GM18861 (cell line): ENCODE data around the gene ALDH8A1.
"Not testable (repeated sequence)": the region's sequence is repeated elsewhere in the genome, so short reads cannot be mapped to it uniquely, and the experiment has no call there.

Source experiments
- ATAC-seq: cut with Tn5 transposase; IDR thresholded peaks from one replicate; pipeline ENCODE4 v1.9.1; 2021; ENCODE audit not compliant: unreplicated experiment

ALDH8A1 gene

DNA sequence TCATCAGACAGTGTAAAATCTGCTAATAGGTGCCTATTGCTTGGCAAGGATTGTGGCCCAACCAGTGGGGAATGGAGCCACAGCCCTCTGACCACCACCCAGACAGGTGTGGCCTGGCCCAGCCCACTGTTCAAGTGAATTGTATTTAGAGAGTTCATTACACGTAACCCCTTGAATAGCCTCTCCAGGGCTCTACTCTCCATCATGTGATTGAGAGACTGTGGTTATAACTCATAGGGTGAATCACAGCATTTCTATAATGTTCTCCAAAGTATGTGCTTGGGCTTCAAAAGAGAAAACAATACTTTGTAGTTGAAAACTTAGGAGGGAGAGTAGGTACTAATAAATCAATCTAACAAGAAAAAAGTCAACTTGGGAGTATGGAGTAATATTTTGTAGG, 38.4 kb downstream of the ALDH8A1 start:
- ATAC-seq, result no peak

DNA sequence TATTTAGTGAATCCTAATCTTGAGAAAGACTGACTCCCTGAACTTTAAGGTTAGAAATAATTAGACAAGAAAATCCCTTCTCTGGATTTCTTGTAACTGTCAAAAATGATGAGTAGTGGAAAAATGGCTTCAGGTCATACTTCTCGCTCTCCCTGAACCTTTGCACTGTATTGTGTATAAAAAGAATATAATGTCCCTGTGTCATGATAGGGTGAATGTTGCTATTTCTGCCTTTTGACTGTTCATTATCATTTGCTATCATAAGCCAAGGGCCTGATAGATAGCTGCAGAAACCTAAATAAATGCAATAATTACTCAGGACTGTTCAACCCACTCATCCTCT, 39.3 kb downstream of the ALDH8A1 start:
- ATAC-seq, result no peak

DNA sequence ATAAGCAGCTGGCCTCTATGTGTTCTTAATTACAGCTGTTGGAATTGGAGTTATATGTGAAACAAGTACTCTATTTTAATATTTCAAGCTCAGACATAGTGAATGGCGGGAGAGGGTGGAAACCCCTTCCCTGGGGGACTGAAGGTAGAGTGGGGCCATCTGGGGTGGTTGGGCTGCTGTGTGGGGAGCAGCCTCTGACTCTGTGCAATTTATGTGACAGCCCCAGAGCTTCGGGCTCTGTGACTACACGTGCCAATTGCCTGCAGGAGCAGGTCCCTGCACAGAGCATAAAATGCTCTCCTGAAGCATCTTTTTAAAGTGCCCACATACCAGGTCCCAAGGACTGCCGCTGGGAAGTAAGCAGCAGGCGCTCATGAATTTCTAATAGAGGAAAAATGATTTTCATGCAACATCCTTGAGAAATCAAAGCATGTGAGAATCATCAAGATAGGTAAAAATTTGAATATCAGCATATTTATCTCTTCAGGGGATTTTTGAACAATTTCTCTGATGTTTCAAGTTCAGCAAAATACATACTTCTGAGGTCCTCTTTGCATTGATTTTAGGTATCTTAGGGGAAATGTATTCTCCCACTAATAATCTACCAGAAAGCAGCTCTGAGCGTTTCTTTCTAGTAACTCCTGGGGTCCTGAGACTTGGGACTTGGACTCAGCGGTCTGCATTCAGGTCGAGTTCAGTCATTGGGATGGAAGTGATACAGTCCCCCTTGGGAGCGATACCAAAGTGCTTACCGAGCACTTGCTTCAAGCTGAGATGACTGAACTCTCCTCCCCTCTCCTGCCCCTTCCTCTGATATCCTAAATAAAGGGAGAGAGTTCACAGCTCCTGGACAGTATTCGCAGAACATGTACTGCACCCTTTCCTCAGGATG, 40.0 kb downstream of the ALDH8A1 start:
- no peak for ATAC-seq

DNA sequence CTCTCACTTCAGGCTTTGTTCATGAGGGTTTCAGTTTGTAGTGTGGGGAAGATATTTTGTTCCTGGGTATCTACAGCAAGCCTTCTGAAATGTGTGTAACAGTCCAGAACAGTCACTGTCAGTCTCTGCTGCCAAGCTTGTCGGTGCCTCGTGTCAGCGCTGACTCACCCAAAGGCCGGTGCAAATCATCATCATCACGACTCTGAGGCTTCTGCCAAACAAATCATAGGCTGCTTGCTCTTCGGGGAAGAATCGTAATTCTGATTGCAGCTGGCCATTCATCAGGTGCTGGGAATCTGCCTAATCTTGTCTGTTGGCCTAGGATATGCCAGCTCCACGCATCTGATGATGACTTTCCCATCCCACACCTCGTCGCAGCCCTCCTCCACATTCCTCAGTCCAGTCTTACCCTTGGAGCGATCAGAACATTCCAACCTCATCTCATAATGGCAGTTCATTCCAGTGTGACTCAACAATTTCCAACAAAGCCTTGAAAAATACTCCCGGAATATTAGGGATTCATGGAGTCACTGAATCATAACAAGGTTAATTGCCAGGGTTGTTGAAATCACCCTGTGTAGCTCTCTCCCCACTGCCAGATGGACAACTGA, 40.9 kb downstream of the ALDH8A1 start:
- ATAC-seq, result no peak

DNA sequence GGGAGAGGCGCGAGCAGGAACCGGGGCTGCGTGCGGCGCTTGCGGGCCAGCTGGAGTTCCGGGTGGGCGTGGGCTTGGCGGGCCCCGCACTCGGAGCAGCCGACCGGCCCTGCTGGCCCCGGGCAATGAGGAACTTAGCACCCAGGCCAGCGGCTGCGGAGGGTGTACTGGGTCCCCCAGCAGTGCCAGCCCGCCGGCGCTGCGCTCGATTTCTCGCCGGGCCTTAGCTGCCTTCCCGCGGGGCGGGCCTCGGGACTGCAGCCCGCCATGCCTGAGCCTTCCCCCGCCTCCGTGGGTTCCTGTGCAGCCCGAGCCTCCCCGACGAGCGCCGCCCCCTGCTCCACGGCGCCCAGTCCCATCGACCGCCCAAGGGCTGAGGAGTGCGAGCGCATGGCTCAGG, 45.2 kb downstream of the ALDH8A1 start:
- ATAC-seq, result not testable (repeated sequence)

DNA sequence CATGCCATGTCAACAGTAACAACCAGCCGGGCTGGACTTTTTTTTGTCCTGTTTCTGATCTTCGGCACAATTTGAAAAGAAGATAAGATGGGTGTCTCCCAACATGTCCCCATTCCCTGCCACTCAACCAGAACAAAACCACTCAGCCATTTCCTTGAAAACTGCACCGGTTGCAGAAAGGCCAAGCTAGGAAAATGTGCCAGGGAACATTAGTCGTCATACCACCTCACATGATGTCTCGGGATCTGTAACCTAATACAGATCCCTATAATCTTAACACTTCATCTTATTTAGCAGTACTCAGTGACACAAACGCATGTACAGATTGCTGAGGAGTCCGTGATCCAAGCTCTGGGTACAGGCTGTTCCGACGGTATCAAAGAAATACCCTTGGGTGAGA, 46.5 kb downstream of the ALDH8A1 start:
- no peak for ATAC-seq

DNA sequence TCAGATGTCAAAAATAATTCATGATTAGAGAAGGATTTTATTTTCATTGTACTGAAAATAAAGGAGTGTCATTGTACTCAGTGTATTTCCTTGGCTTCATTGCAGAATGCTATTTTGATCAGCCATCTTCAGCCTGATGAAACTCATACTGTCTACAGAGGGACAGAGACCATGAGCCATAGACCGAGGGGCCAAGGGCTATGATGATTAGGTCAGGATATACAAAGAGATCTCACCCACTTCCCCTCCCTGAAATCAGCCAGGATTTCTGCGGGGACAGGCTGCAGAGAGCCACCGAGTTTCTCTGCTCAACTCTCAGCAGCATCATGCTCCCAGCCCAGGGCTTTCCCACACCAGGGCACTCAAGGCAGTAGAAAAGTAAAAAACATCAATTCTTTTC, 47.0 kb downstream of the ALDH8A1 start:
- no peak for ATAC-seq

DNA sequence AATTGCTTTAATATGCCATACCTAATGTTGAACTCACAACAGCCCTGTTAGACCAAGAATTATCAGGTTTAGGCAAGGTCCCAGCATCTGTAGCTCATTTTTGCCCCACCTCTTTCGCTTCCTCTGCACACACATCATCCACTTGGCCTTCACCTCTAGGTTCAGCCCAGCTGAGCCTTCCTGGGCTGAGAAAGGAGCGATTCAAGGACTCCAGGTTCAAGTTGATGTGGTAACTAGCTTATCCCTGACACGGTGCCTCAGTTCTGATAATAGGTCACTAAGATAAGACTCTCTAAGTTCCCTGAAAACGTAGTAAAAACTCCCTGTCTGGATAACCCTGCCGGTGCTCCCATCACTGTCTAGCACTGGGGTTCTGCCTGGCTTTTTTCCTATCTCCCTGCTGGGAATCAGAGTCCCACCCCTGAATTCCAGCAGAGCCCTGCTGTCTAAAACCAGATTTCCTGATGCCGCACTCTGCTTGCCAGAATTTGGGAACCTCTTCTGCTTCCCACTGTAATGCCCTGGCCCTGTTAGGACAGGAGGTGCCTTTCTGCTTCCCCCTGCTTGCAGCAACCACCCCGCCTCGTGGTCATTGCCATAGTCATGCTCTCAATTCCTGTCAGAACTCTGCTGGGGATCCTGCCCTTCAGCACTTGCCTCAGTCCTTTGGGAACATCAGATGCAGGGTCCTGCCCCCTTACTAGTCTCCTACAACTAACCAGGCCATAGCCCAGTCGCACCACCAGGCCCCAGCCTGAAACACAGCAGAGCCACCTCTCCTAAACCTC, 47.6 kb downstream of the ALDH8A1 start:
- ATAC-seq, result no peak

DNA sequence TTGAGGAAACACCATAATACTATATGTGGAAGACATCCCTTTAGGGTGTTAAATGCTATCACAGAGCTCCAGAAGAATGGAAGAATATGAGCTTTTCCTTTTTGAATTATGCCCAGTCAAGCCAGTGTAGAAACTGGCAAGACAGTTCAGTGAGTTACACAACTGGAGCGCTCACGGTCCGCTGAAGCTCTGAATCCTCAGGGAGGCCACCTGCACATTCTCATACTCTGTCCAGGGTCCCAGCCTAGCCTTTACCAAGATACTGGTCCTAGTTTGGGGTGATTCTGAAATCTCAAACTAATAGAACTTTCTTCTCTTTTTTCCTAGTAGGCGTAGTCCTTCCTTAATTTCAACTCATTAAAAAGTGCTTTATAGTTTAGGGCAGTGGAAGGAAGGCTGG, 51.3 kb downstream of the ALDH8A1 start:
- ATAC-seq, result no peak

DNA sequence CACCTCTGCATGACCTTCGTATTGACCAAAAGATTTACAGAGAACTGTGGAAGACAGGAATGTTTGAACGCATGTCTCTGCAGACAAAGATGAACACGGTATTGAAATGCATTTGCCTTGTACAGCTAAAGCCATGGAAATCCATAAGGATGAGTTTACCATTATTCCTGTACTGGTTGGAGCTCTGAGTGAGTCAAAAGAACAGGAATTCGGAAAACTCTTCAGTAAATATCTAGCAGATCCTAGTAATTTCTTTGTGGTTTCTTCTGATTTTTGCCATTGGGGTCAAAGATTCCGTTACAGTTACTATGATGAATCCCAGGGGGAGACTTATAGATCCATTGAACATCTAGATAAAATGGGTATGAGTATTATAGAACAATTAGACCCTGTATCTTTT, 51.7 kb downstream of the ALDH8A1 start:
- ATAC-seq, result not testable (repeated sequence)

DNA sequence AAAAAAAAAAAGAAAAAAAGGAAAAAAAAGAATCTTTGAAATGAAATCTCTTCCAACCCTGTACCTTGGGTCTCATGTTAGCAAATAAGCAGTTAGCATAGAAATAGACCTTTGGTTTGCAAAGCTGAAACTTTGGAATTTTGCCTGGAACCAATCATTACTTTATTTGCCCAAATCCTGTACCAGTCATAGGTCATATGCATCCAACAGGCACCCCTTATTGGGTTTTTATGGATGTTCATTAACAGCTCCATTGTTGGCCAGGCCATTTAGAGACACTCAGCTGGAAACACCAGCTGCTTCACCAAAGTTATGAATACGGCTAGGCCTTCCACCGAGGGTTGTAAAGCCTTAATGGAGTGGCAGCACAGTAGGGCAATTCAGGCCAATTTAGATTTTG, 53.0 kb downstream of the ALDH8A1 start:
- ATAC-seq, result no peak

DNA sequence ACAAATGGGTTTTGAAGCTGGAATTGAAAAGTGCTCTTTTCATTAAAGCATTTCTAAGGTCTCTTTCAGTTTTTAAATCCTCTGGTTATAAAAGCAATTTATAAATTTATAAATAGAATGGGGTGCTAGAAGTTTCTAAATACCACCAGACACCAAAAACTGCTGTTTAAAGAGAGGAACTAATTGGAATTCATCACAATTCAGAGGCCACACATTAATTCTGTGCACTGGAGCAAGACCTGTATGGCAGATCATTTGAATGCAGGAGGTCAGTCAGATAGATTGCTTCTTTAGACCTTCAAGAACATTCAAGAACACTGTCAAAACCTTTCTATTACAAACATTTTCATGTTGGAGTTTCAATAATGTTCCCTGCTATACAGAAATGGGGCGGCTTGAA, 55.1 kb downstream of the ALDH8A1 start:
- no peak for ATAC-seq

DNA sequence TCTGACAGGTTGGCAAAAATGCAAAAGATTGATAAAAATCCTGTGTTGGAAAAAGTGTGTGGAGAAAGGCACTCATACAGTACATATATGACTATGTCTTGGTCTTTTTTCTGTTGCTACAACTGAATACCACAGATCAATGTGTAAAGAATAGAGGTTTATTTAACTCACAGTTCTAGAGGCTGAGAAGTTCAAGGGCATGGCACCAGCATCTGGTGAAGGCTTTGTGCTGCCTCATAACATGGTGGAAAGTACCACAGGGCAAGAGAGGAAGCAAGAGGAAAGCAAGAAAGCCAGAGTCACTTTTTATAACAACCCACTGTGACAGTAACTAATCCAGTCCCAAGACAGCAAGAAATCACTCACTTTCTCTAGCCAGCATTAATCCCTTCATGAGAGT, 57.5 kb downstream of the ALDH8A1 start:
- no peak for ATAC-seq

DNA sequence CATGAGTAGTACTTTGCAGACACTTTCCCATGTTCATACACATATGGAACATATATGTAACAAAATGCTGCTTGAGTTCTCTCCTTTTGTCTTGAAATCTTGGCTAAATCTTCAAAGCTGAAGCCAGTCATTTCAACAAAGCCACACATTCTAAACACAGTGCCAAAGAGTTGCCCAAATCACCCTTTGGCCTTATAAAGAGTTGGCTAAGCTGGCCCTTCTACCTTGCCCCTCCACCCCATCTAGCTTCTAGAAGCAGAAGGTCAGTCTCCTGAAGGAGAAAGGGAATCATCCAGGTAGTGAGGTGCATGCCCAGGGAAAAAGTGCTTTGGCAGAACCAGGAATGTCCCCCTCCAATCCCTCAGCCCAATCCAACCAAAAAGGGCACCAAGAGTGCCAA, 58.3 kb downstream of the ALDH8A1 start:
- ATAC-seq, result no peak

DNA sequence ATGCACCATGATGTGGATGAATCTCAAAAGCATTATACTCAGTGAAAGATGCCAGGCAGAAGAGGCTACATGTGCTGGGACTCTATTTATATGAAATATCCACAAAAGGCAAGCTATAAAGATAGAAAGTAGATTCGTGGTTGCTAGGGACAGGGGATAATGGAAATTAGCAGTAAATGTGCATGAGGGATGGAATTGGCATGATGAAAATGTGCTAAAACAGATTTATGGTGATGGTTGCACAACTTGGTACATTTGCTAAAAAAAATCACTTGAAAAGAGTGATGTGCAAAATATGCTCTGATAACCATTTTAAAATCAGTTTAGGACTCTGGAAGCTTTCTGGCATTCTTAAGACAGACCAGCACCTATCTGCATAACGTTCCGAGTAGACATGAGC, 61.6 kb downstream of the ALDH8A1 start:
- ATAC-seq, result no peak

DNA sequence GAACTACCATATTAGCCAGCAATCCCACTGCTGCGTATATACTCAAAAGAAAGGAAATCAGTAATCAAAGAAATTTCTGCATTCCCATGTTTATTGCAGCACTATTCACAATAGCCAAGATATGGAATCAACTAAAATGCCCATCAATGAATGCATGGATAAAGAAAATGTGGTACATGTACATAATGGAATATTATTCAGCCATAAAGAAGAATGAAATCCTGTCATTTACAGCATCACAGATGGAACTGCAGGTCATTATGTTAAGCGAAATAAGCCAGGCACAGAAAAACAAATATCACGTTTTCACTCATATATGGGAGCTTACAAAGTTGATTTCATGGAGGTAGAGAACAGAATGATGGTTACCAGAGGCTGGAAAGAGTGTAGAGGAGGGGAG, 65.1 kb downstream of the ALDH8A1 start:
- ATAC-seq, result no peak

DNA sequence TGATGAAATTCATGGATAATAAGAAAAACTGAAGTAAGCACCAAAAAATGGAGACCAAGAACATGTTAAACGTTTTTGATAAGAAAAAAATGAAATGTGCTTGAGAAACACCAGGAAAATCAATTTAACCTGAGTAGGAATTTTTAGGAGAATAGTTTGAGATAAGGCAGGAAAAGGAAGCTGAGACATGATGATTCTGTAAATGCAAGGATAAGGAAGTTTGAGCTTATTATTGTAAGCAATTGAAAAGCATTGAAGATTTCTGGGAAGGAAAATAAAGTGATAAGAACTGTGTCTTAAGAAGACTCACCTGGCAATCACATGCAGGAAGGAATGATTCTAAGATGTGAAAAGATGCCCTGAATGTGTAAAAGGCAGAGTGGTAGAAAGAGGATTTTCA, 66.6 kb downstream of the ALDH8A1 start:
- ATAC-seq, result no peak

DNA sequence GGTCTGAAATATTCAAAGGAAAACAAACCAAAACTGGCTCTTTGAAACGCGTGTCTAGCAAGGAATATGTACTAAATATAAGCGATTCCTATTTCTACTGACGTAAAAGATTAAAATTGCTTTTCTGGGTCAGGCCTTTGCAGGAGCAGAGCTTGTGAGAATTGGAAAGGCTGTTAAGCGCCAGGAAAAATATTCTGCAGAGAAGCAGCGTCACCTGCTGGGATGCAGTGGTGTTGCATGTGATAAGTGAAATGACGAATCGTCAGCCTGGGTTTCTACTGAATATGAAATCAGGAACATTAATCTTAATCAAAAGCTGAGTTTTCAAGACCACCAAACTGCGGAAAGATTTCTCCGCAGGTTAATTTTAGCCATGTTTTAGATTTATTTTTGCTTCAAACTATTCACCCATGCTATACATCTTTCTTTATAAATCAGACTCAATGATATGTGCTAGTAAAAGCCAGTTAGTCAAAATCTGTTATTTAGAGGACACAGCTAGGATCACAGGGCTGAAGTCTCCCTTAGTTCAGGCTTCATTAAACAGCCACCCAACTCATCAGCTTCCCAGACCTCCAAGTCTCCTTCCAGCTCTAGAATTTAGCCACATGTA, 67.4 kb downstream of the ALDH8A1 start:
- ATAC-seq, result peak; percentile 78

DNA sequence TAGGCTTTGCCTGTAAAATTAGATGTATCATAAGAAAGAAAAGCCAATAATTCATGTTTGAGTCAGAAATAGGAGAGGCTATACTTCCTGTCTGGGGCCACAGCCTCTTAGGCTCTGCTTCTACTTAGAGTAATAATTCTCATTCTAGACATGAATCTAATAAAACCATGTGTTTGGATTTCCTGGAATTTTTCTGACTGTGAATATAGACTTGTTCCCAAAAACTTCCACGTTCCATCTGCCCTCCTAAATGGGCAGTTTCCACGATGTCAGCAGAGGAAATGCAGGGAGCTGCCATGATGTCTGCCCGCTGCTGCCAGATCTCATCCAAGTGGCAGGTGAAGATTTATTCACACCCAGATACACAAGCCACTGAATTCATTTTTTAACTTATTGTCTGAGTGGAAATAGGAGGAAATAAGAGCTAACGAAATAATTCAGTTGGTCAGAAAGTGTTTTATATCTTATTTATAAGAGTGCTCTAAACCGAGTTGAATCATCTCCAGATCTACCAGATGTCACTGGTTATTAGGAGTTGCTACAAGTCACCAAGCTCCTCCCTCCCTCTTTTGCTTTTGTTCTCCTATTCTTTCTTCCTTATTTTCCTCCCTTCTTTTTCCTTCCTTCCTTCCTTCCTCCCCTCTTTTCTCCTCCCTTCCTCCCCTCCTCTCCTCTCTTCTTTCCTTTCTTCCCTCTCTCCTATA, 69.3 kb downstream of the ALDH8A1 start:
- no peak for ATAC-seq

DNA sequence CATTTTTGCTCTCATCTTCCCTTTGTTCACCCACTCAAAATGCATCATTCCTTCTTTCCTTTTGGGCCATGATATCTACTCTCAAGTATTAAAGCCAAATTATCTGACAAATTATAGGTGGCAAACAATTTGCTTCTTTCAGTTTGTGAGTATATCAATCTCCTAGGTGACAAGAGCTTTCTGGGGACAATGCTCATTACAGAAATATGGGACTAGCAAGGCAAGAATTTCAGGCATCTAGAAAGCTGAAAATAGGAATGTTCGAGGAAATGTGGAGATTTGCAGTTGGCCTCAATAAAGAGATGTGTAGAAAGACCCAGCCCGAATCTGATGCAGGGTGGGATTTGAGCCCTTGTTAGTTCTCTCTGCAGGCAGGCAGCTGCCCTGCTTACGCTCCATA, 71.8 kb downstream of the ALDH8A1 start:
- no peak for ATAC-seq

DNA sequence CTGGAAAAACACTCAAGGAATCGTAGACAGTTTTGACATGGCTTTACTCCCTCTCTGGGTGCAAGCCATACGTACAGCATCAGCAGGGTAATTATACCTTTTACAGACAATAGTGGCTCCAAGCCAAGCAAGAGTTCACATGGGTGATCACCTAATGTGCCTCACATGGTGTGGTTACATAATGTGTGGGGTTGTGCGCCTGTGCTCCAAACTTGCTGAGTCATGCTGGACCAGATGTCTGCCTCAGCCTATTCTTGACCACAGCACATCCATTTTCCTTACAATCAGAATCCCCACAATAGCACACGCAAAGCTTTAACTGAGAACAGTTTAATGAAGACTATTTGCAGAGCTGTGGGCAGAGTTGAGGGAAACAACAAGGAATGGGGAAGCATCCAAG, 74.5 kb downstream of the ALDH8A1 start:
- ATAC-seq, result no peak
